ENCODE results near the gene C16orf95.
"Not testable (repeated sequence)": the region's sequence is repeated elsewhere in the genome, so short reads cannot be mapped to it uniquely, and the experiment has no call there.

The C16orf95 gene

DNA sequence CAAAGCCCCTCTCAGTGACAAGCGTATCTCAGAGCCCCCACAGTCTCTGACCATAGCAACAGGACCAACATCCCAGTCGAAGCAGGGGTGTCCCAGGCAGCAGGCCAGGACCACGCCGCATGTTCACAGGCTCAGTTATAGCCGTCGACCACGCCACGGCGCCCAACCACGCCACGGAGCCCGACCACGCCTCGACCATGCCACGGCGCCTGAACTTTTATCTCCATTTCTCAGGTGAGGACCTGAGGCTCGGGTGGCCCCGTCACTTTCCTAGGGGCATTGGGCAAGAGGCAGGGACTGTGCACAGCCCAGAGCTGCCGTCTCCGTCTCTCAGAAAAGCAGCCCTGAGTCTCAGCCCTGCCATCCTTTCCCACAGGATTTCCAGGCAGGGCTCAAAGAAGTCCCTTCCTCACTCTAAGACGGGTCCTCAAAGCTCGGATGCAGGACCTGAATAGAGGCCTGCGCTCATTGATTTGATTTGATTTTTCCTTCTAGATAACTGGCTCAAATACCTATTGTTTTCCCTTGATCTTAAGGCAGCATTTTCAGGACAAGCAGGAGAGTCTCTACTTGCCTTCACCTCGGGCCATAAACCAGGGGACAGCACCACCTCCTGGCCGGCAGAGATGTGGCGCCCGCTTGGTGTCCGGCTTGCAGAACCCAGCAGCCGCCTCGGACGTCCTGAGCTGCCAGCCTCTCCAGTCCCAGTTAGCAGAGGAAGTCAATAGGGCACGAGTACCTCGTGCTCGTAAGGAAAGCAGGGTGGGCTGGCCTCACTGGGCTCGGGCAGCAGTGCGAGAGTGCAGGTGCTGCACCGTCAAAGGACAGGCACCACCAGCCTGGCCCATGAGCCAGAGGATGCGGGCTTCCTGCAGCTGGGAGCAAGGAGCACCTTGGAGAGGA is 38.8 kb downstream of the C16orf95 start:
- DNase-seq, result peak; percentile 50

DNA sequence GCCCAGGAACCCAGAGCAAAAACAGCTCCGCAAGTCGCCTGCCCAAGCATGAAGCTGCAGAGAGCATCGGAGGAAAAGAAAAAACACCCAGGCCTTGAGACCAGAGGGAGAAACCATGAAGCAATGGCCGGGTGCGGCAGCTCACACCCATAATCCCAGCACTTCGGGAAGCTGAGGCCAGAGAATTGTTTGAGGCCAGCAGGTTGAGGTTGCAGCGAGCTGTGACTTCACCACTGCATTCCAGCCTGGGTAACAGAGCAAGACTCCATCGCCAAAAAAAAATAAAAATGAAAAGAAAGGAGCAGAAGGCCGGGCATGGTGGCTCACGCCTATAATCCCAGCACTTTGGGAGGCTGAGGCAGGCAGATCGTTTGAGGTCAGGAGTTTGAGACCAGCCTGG is 40.3 kb downstream of the C16orf95 start:
- no peak for DNase-seq

DNA sequence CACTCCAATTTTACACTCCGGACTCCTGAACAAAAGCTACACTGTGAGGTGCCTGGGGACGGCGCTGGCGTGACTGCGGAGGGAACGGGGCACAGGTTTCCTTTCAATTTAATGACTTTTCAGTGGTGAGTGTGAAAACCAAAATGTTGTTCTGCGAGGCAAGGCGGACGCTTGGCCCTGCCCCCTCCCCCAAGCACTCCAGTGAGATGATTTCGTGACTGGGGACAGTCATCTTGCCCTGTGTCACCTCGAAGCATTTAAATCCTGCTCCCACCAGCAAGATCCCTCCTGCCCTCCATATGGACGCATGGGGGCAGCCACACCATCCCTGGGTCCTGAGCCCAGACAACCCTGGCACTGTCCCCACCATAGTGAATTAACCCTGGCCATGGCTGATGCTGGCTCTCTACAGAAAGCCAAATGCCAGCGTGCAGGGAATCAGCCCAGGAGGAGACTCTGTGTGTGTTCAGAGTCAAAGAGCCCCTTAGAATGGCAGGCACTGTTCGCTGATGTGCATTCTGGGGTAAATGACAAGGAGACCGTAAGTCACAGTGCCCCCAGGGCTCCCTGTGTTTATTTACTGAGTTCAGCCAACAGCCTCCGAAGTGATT is 41.0 kb downstream of the C16orf95 start:
- DNase-seq, result no peak

DNA sequence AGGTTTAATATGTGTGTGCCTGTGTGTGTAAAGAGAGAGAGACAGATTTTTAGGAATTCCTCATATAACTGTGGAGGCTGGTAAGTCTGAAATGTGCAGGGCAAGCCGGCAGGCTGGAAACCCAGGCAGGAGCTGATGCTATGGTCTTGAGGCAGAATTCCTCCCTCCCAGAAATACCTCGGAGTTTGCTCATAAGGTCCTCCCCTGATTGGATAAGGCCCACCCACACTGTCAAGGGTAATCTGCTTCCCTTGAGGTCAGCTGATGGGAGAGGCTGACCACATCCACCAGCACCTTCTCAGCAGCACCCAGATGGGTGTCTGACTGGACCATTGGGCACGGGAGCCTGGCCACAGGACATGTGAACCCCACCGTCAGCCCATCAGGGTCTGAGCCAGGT is 42.4 kb downstream of the C16orf95 start:
- DNase-seq, result no peak

DNA sequence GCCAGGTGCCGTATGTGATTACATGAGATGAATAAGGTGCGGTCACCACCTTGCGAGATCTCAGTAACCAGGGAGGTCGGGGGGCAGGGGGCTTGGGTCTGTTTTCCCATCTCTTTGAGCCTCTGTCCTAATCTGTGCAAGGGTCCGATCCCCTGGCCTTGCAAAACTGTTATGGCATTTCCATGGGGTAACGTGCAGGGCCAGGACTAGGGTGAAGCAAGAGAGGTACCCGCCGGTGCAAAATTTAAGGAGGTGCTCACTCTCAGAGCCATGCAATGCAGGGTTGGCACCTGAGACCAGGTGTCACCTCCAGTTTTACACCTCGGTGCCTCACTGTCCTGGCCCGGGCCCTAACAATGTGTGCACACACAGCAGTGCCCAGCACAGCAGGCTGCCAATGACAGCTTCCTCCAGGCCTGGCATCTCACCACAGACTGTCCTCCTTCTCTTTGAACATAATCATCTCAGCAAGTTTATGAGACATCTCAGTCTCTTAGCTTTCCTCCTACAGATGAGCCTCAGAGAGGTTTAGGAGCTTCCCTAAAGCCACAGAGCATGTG is 43.6 kb downstream of the C16orf95 start:
- no peak for DNase-seq

DNA sequence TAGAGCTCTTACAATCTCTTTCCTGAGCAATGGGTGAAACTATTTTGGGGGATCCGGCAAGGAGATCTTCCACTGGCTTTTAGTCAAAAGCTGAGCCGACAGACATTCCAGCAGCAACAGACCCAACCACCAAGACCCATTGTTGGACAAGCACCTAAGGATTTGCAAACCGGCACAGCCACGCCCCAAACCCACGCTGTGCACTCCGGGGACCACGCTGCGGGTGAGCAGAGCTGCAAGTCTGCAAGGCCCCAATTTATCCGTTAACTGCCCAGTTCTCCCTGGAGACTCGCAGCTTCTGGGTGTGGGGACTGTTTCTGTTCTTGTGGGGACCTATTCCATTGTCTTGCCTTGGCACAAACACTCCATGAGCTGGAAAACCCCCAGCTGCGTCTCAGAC is 45.9 kb downstream of the C16orf95 start:
- no peak for DNase-seq

DNA sequence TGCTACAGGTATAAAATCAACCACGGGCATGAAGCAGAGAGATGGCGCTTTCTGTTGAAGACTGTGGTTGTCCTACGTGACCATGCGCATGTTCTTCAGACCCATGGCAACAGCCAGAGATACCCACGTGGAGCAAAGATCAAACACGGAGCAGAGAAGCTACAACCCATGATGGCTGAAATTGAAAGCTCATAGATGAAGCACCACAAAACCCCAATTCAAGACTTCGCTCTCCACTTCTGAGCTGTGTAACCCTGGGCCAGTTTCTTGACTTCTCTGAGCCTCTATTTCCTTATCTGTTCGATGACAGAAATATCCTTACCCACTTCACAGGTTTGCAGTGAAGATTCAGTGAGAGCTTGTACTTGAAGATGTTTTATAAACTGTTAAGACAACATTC is 49.6 kb downstream of the C16orf95 start:
- no peak for DNase-seq

DNA sequence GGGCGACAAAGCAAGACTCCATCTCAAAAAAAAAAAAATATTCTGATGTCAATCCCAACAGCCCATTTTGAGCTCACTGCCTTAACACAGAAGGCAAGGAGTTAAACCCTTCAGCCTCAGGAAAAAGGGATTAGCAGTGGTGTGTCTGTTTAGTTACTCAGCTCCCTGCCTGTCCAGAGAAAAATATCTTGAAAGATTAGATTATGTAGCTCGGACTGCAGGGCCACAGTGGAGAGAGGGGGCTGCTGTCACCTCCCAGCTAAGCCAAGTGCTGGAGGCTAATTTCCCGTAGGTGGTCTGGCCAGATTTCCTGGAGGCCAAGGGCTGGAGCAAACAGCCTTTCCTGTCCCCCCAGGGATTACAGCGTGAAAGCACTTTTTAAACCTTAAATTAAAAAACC is 50.3 kb downstream of the C16orf95 start:
- no peak for DNase-seq

DNA sequence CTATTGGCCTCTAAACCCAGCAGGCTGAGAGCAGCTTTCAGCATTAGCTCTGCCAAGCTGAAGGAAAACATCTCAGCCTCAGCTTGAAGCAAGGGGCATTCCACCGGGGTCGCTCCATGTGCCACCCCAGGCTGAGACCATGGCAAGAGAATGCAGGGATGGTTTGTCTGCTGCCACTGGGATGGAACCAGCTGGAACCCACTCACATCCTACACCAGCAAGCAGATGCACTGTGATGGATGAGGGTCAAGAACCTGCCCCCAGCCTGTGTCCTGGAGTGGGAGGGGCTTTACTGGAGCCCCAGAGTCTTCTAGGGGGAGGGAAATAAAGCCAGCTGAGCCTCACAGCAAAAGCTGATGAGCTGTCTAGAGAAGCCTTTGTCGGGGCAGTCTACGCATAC is 51.9 kb downstream of the C16orf95 start:
- no peak for DNase-seq

DNA sequence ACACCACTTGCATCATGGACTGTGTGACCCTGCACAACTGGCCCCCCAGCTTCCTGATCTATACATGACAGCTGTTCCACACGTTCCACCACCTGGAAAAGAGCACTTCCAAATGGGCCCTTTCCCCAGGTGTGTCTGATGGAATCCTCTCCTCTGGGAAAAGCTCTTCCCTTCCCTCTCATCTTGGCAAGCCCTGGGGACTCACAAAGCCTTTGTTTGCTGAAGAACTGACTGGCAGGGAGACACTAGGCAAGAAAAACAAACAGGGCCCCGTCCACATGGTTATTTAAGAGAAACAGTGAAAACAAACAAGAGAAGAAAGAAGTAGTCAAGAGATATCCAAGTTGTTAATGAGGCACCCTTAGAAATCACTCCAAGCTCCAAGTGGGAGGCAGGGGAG is 52.6 kb downstream of the C16orf95 start:
- no peak for DNase-seq

DNA sequence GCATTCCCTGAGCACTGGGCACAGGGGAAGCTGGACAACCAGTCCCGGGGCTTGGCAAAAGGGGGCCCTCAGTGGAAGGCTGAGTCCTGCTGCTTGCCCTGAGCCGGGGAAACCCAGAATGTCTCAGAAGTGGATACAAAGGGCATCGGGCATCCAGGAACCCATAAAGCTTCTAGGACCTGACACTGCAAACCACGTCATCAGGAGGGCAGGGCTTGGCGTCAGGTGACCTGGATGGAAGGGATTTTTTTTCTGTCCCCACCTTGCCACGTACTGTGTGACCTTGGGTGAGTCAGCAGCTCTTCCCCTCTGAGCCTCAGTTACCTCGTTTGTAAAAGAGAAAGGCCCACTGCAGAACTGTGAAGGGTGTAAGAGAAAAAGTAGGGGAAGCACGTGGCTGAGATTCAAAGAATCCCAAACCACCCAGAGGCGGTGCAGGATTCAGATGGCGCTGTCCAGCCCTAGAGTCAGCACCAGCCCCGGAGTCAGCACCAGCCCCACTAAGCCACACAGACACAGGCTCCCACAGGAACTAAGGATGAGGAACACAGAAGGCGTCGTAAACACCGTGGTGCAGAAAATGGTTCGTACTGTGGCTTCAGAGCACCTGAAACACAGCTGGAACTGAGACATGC is 53.7 kb downstream of the C16orf95 start:
- no peak for DNase-seq

DNA sequence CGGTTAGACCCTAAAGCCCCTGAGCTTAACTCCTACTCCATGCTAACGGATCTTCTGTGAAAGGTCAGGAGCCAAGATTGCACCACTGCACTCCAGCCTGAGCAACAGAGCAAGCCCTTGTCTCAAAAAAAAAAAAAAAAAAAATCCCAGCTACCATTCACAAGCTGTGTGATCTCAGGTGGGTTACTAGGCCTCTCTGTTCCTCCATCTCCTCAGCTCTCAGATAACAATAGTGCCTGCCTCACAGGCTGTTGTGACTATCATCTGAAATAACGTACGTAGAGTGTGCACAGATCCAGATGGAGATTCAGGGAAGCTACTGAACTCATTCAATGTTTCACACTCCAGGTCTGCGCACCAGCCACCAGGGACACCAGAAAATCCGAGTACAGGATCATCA is 57.8 kb downstream of the C16orf95 start:
- DNase-seq, result no peak

DNA sequence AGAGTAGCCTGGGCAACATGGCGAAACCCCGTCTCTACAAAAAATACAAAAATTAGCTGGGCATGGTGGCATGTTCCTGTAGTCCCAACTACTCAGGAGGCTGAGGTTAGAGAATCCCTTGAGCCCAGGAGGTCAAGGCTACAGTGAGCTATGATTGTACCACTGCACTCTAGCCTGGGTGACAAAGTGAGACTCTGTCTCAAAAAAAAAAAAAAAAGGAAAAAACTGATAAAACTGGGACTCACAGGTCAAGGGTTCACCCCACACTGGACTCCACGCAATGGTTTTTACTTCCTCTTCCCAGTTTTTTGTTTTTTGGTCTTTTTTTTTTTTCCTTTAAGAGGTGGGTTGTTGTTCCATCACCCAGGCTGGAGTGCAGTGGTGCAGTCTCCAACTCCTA is 58.5 kb downstream of the C16orf95 start:
- DNase-seq, result not testable (repeated sequence)

DNA sequence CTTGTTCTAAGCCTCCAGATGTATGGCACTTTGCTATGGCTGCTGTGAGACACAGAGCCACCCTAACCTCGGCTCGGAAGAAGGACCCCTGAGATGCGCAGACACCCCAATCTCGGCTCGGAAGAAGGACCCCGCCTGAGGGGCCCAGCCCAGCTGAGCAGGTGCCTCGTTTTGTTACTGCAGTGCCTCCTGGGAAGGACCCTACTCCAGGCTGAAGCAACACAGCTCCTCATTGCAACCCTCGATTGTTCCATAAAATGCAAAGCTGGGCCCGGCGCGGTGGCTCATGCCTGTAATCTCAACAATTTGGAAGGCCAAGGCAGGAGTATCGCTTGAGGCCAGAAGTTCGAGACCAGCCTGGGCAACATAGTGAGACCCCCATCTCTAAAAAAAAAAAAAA is 61.3 kb downstream of the C16orf95 start:
- no peak for DNase-seq

DNA sequence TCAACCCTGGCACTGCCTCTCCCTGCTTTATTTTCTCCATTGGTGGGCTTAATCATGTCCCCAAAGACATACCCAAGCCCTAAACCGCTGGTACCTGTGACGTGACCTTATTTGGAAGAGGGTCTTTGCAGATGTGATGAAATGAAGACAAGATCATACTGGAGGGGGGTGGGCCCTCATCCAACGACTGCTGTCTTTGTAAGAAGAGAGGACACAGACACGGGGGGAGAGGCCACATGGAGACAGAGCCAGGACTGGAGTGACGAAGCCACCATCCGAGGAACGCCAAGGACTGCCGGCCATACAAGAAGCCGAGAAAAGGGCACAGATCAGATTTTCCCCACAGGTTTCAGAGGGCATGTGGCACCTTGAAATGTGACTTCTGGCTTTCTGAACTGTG is 62.5 kb downstream of the C16orf95 start:
- no peak for DNase-seq

DNA sequence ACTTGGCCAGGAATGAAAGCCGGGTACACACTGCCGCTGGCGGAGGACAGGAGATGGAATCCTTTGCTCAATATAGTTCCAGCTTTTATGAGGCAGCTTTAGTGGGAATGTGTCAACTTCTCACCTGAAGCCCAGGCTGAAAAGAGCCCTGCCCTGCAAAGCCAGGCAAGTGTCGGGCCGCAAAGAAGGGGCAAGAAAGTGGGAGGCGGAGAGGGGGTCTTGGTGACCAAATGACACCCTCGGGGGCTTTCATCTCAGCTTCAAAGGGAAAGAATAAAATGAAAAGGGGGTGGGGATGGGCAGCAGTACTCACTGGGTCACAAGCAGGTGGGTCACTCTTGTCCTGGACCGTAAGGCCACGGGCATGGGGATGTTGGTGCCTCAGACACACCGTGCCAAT is 62.9 kb downstream of the C16orf95 start:
- DNase-seq, result no peak

DNA sequence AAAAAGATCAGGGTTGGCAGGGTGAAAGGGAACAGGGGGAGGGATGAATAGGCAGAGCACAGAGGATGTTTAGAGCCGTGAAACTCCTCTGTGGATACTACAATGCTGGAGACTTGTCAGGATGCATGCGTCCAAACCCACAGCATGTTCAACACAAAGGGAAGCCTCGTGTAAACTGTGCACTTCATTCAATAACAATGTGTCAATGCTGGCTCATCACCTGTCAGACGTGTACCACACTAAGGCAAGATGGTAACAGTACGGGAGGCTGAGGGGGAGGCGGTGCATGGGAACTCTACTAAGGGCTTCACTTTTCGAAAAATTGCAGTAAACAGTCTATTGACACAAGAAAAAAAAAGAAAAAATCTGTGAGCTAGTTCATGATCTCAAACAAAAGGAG is 63.7 kb downstream of the C16orf95 start:
- no peak for DNase-seq
